T-helper 1 cell treated with Interleukin-12 subunit alpha and Interleukin-12 subunit beta and Interleukin-4 antibody, amounts not matched to agents 30 μg/mL and 1 μg/mL, for 36 hours (primary cell): ENCODE measurements around the gene THSD8.
"Not testable (repeated sequence)": the region's sequence is repeated elsewhere in the genome, so short reads cannot be mapped to it uniquely, and the experiment has no call there.

Experiments
- H3K27ac Mint-ChIP-seq: one replicate; pipeline ENCODE4 v1.8.0; 2021; ENCODE audit warnings: mild to moderate bottlenecking, mixed read lengths
- H3K27me3 Mint-ChIP-seq: one replicate; pipeline ENCODE4 v1.8.0; 2021; ENCODE audit warnings: low read depth, mixed read lengths
- H3K36me3 Mint-ChIP-seq: one replicate; pipeline ENCODE4 v1.8.0; 2021; ENCODE audit warnings: low read depth, mixed read lengths
- H3K4me1 Mint-ChIP-seq: one replicate; pipeline ENCODE4 v1.8.0; 2021; ENCODE audit warnings: low read depth, mixed read lengths
- H3K4me3 Mint-ChIP-seq: one replicate; pipeline ENCODE4 v1.8.0; 2021; ENCODE audit warnings: mild to moderate bottlenecking, moderate library complexity, mixed read lengths
- H3K9me3 Mint-ChIP-seq: one replicate; pipeline ENCODE4 v1.8.0; 2021; ENCODE audit warnings: mixed read lengths

The THSD8 gene

DNA sequence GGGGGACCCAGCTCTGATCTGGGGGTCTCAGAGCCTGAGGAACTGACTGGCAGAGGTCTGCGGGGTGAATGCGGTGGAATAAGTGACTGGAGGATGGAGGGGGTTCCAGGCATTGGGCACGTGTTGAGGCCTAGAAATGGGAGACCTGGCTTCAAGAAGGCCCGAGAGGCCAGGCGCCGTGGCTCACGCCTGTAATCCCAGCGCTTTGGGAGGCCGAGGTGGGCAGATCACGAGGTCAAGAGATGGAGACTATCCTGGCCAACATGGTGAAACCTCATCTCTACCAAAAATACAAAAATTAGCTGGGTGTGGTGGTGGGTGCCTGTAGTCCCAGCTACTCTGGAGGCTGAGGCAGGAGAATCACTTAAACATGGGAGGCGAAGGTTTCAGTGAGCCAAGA is 15.9 kb downstream of the THSD8 start:
- H3K27ac Mint-ChIP-seq, H3K9me3 Mint-ChIP-seq, H3K36me3 Mint-ChIP-seq, H3K4me3 Mint-ChIP-seq, H3K4me1 Mint-ChIP-seq, H3K27me3 Mint-ChIP-seq: not testable (repeated sequence)

DNA sequence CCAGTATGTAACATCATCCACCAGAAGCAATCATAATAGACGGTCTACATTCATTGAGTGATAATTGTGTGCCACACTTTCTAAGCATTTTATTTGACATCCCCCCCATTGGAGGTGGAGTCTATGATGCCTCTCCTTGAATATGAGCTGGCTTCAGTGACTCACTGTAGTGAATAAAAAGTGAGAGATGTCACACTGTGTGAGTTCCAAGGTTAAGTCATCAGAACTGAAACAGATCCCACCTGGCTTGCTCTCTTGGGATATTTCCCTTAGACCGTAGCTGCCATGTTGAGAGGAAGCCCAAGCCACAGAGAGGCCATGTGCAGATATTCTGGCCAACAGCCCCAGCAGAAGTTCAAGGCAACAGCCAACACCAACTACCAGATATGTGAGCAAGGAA is 19.9 kb downstream of the THSD8 start:
- Mint-ChIP-seq H3K4me3 (no peak overlapping the region), H3K27ac (no peak overlapping the region)

DNA sequence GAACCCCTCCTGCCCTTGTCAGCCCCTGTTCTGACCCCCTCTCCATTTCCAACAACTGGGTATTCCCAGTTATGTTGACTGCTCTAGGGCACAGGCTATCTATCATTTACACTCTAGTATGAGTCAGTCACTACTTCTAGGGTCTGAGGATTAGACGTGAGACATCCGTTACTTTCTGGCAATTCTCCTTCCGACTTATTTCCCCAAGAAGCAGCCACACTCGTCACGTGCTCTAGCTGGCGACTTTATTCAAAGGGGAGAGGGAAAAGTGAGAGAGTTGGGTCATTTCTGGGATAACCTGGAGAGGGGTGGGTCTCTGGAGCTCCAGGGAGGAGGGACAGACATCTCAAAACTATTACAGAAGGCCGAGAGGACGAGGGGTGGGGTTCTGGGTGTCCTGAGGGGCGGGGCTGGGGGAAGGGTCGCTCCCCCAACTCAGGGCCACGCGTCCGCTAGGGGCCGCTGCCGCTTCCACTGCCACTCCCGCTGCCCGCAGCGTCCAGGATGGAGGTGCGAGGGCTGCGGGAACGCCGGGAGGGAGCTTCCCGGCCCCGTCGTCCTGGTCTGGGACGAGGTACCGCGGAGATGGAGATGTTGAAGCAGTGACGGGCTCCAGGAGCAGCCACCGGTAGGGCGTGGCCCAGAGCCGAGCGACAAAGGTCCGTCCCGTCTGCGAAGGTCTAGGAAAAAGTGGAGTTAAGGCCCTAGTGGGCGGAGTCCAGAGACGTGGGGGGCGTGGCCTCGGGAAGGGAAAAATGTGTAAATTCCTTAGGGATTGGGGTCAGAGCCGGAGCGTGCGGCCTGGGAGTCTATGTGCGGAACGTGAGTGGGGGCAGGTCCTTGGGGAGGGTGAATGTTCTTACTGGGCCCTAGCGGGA is 23.6 kb downstream of the THSD8 start:
- no peak overlapping the region for H3K27ac Mint-ChIP-seq
- peaks cover 7% of the 10 kb centered on the region for H3K4me1 Mint-ChIP-seq
- H3K36me3 Mint-ChIP-seq, result no peaks in the 10 kb centered on the region
- H3K9me3 Mint-ChIP-seq, result no peaks in the 10 kb centered on the region
- peaks cover 27% of the 10 kb centered on the region for H3K27me3 Mint-ChIP-seq
- peak overlapping the region; percentile 41 for H3K4me3 Mint-ChIP-seq

More for the DNA sequence above, 19.9 kb downstream of the THSD8 start:
- Mint-ChIP-seq H3K9me3 (no peaks in the 10 kb centered on the region), H3K27me3 (peaks cover 14% of the 10 kb centered on the region), H3K4me1 (peaks cover 7% of the 10 kb centered on the region), H3K36me3 (no peaks in the 10 kb centered on the region)

DNA sequence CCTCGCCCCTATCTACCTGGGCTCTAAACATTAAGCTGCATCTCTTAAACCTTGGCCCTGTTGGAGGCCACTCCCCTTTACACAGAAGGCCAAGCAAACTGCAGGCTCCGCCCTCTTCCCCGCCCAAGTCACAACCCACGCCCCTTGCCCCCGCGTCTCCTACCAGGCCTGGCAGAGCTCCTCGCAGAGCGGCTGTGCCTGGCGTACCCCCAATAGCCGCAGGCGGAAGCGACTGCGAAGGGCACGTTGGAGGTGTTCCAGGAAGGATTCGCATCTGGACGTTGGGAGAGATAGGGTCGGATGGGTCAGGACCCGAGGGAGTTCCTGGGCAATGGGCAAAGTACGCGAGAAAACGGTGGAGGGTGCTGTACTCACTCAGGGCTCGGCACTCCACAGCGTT is 26.6 kb downstream of the THSD8 start:
- Mint-ChIP-seq H3K36me3 (no peaks in the 10 kb centered on the region), H3K27ac (no peak overlapping the region), H3K4me3 (no peak overlapping the region), H3K4me1 (peaks cover 15% of the 10 kb centered on the region), H3K27me3 (peaks cover 51% of the 10 kb centered on the region), H3K9me3 (no peaks in the 10 kb centered on the region)

DNA sequence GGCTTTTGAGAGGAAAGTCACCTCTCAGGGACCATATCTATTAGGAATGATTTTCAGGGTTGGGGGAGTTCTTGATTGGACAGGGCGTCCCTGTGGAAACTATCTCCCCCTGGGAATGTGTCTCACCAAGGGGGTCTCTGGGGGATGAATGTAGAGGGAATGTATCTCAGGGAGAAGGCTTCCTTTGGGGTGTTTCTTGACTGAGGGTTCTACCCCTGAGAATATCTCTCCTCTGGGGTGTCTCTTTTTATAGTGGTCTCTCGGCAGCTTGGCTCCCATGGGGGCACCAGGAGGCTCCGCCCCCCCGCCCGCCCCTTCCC is 31.5 kb downstream of the THSD8 start:
- no peak overlapping the region for H3K27ac Mint-ChIP-seq
- peak overlapping the region; percentile 18 for H3K4me3 Mint-ChIP-seq
- no peaks in the 10 kb centered on the region for H3K9me3 Mint-ChIP-seq

DNA sequence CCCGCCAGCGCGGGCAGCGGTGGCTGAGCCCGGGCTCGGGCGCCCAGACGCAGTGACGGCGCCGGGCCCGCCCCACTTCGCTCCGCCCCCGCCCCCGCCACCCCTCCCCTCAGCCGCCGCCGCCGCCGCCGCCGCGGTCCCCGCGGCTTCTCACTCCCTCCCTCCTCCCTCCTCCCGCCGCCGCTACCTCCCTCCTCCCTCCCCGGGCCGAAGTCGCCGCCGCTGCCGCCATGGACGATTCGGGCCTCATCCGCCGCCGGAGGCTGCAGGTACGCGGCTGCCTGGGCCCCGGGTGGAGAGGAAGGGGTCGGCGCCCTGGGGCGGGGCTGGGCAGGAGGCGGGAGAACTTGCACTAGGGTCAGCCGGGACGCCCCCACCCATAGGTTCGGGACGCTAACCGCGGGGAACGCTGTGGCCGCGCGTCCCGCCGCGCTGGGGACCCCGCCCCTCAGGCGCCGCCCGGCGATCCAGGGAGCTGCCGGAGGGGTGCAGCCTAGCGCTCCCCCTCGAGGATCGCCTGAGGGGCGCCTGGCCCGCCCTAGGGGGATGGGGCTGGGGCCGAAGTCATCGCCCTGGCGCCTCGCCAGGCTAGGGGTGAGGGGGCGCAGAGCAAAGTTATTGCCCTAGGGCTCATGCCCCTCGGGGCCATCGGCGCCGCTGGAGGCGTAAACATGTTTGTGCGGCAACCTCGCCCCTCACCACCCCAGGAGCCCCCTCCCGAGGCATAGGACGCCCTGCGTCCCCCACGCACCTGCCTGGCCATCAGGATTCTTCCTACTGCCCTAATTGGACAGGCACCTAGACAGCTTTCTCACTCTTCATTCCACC is 32.1 kb downstream of the THSD8 start:
- Mint-ChIP-seq H3K4me1 (peaks cover 14% of the 10 kb centered on the region), H3K36me3 (no peaks in the 10 kb centered on the region), H3K27me3 (peaks cover 75% of the 10 kb centered on the region), H3K4me3 (peak overlapping the region; percentile 61), H3K27ac (peak overlapping the region; percentile 23), H3K9me3 (no peaks in the 10 kb centered on the region)

More for the DNA sequence above, 31.5 kb downstream of the THSD8 start:
- Mint-ChIP-seq H3K36me3 (no peaks in the 10 kb centered on the region), H3K4me1 (peaks cover 14% of the 10 kb centered on the region), H3K27me3 (peaks cover 74% of the 10 kb centered on the region)

DNA sequence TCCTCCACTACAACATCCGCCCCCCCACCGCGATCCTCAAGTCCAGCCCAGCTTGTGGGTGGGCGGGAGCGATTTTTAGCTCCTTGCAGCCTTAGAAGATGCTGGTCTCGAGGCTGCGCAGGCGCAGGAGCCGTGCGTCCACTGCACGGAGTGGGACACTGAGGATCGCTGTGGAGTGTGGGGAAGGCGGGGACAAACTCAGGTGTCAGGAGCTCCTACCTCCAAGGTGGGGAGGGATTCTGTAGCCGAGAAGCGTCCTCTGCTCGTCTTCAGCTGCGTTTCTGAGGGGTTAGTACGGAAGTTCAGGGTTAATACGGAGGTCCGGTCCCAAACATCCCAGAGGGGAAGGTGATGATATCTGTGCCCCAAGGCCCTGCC is 32.7 kb downstream of the THSD8 start, which contains the start of gene RTBDN:
RTBDN (minus strand) TSS at position 14 of the 378 bp plus-strand sequence. CDS start 4,600 bp downstream, outside the sequence.
- H3K36me3 Mint-ChIP-seq, result no peaks in the 10 kb centered on the region
- H3K27ac Mint-ChIP-seq, result peak within 1 kb of the TSS; percentile 23
- peaks cover 79% of the 10 kb centered on the region for H3K27me3 Mint-ChIP-seq
- no peaks in the 10 kb centered on the region for H3K9me3 Mint-ChIP-seq
- H3K4me1 Mint-ChIP-seq, result peaks cover 20% of the 10 kb centered on the region
- peak within 1 kb of the TSS; percentile 61 for H3K4me3 Mint-ChIP-seq

DNA sequence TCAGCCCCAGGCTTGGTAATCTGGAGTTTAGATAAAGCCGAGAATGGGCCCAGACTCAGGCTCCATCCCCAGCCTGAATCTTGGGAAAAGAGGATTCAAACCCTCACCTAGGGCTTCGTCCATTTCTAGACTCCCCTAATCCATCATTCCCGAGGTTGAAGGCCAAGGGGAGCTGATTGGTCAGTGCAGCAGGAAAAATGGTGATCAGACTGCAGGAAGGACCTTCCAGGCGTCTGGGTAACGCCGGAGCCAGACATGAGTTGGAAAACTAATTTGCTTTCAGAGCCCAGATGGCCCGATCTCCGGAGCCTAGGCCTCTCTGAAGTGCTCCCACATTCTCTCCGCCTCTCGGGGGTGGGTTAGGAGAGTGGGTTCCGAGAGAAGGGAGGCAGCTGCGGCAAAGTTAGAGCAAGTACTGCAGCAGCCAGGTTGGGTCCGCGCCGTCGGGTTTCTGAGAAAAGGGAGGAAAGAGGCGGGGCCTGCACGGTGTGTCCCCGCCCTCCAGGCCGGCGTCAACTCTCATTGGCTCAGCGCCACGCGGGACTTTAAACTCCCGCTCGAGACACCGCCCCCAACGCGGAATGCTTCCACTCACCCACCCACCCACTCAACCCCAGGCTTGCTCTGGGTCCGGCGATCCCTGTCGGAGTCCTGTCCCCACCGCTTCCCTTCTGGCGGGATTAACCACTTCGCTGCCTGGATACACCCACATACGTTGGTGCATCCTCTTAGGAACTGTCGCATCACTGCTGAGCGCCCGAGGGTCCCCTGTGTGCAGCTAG is 33.3 kb downstream of the THSD8 start:
- Mint-ChIP-seq H3K4me3 (no peak overlapping the region), H3K4me1 (peaks cover 21% of the 10 kb centered on the region), H3K27ac (peak overlapping the region; percentile 23), H3K9me3 (no peaks in the 10 kb centered on the region), H3K36me3 (no peaks in the 10 kb centered on the region), H3K27me3 (peaks cover 78% of the 10 kb centered on the region)

DNA sequence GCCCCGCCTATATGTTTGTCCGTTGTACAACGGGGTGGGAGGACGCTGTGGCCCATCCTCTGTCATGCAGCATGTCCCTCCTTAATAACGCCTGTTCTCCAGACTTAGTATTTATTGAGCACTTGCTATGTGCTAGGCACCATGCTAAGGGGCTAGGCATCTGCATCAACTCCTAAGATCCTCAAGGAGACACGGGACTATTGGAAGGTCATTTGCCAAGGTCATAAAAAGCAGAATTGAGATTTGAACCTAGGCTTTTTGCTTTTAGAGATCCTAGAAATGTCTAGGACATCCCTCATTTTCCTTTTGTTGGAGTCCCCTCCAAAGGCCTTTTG is 34.6 kb downstream of the THSD8 start:
- Mint-ChIP-seq H3K36me3 (no peaks in the 10 kb centered on the region), H3K27ac (no peak overlapping the region), H3K4me3 (no peak overlapping the region), H3K4me1 (peaks cover 30% of the 10 kb centered on the region), H3K27me3 (peaks cover 79% of the 10 kb centered on the region), H3K9me3 (no peaks in the 10 kb centered on the region)

DNA sequence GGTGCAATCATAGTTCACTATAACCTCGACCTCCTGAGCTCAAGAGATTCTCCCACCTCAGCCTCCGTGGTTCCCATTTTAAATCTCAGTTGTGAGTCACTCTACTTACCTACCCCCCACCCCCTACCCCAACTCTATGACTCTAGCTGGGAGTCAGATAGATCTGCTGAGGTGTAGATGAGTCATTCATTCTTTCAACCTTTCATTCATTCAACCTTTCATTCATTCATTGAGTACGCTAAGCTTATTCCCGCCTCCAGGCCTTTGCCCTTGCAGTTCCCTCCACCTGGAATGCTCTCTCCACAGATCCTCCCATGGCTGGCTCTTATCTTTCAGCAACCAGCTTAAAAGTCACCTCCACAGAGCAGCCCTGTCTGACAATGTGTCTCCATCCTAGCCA is 35.4 kb downstream of the THSD8 start:
- Mint-ChIP-seq H3K4me1 (peaks cover 32% of the 10 kb centered on the region), H3K9me3 (no peaks in the 10 kb centered on the region), H3K4me3 (no peak overlapping the region), H3K27me3 (peaks cover 78% of the 10 kb centered on the region), H3K27ac (no peak overlapping the region), H3K36me3 (no peaks in the 10 kb centered on the region)

DNA sequence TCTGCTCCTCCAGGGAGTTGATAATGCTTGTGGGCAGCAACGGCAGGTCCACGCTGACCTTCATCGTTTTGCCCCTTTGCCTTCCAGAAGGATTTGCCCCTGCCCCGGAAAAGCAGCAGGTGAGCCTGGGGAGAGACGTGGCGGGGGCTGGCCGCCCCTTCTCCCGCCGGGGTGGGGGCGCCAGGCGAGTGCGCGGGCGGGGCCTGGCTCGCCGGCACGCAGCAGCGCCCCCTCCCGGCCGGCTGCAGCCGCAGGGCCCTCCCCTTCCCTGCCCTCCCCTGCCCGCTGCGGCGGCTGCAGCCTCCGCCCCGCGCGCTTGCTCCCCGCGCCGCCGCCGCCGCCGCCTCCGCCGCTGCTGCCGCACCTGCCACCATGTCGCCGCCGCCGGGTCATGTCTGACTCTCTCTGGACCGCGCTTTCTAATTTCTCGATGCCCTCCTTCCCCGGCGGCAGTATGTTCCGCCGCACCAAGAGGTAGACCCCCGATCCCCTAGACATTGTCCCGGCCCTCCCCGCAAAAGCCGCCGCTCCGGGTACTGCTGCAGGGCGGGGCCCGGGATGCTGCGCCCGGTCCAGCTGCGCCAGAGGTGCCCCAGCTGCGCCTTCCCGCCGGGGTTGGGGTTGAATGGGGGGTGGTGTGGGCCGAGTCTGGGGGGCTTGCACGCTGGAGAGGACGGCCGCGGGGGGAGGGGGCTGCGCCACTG is 36.5 kb downstream of the THSD8 start, which contains the start of gene MAST1:
MAST1 (plus strand) TSS at position 334 of the 704 bp plus-strand sequence; CDS start at position 392, 58 bp downstream.
- Mint-ChIP-seq H3K4me3 (peak within 1 kb of the TSS; percentile 60), H3K4me1 (peaks cover 27% of the 10 kb centered on the region), H3K27me3 (peaks cover 70% of the 10 kb centered on the region), H3K36me3 (no peaks in the 10 kb centered on the region), H3K9me3 (no peaks in the 10 kb centered on the region), H3K27ac (no peak within 1 kb of the TSS)

DNA sequence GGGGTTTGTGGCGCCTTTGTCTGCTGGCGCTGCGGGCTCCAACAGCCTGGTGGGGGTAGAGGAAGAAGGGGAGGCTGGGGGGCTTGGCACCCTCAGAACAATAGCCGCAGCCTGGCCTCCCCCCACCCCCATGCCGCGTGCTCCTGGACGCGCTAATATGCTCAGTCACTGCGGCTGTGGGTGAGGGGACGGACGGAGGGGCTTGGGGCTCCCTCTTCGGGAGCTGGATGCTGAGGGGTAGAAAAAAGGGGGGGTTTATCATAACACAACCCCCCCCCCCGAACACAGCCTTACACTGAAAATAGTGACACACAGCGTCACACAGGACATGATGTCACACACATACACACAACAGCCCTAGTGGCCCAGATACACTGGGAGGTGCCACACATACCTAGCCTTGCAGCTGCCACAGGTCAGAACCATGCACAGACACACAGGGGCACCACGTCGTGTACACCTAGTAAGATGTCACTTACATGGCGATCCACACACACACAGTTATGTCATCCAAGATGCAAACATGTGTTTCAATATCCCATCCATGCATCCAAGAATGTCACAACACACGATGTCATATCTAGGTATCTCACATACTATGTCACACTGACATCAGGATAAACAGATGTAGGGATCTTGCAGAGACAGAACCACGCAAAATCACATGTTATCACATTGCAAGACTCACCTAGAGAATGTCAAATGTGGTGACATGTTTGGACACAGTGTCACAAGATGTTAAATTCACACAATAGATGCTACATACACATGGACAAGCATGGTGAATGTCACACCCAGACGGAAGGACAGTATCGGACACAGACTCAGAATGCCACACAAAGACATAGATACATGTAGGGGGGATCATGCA is 37.3 kb downstream of the THSD8 start:
- Mint-ChIP-seq H3K36me3 (no peaks in the 10 kb centered on the region), H3K27ac (peak overlapping the region; percentile 23), H3K4me3 (peak overlapping the region; percentile 60), H3K4me1 (peaks cover 26% of the 10 kb centered on the region), H3K27me3 (peaks cover 69% of the 10 kb centered on the region), H3K9me3 (no peaks in the 10 kb centered on the region)
